ENCODE measurements around the gene PPAN.

The PPAN gene

DNA sequence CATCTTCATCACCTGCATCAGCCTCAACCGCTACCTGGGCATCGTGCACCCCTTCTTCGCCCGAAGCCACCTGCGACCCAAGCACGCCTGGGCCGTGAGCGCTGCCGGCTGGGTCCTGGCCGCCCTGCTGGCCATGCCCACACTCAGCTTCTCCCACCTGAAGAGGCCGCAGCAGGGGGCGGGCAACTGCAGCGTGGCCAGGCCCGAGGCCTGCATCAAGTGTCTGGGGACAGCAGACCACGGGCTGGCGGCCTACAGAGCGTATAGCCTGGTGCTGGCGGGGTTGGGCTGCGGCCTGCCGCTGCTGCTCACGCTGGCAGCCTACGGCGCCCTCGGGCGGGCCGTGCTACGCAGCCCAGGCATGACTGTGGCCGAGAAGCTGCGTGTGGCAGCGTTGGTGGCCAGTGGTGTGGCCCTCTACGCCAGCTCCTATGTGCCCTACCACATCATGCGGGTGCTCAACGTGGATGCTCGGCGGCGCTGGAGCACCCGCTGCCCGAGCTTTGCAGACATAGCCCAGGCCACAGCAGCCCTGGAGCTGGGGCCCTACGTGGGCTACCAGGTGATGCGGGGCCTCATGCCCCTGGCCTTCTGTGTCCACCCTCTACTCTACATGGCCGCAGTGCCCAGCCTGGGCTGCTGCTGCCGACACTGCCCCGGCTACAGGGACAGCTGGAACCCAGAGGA lies 7.9 kb downstream of the PPAN start:
- DNase-seq, result no peak

DNA sequence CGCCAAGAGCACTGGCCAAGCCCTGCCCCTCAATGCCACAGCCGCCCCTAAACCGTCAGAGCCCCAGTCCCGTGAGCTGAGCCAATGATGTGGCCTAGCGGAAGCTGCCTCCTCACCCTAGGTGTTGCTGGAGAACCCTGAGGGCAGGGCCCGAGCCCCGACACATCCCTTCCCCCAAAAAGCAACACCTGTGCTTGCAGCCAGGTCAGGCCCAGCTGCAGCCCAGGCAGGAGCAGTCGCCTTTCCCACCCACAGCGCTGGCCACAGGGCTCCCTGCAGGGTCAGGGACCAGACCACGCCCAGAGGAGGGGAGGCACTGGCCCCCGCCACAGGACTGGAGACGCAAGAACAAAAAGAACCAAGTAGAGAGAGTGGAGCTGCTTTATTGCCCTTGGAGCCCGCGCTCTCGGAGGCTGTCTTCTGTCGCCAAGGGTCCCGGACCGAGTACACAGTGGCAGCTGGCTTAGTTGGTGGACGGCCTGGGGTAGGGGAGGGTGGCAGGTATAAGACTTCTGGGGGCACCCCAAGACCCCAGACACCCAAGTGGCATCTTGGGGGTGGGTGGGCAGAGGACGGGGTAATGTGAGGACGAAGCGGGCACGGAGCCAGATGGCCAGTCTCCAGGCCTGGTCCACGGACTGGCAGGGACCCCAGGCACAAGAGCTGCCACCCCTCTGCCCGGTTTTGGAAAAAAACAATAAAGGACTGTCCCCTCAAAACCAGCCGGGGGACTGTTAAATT lies 8.7 kb downstream of the PPAN start:
- no peak for DNase-seq

DNA sequence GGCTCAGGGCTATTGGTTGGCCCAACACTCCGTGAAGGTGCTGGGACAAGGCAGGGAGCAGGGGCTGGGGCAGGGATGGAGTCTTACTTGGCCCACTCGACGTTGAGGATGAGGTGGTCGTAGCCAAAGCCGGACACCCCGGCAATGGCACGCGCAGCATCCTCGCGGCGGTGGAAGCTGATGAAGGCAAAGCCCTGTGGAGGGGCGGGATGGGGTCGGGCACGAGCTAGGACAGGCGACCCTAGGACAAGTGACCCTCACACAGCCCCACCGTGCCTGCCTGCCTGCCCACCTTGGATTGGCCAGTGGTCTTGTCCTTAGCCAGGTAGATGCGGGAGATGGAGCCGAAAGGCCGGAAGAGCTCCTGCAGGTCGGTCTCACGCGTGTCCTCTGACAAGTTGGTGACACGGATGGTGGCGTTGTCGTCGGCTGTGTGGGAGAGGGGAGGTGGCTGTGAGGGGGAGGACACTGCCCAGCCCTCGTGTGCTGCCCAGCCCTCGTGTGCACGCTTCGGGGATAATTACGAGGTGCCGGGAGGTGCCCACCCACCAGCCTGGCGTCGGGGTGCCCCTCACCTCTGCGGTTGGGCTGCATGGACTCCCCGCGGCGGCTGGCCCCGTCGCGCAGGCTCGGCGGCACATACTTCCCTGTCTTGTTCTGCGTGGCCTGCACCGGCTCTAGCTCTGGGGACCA lies 9.4 kb downstream of the PPAN start:
- DNase-seq, result no peak

DNA sequence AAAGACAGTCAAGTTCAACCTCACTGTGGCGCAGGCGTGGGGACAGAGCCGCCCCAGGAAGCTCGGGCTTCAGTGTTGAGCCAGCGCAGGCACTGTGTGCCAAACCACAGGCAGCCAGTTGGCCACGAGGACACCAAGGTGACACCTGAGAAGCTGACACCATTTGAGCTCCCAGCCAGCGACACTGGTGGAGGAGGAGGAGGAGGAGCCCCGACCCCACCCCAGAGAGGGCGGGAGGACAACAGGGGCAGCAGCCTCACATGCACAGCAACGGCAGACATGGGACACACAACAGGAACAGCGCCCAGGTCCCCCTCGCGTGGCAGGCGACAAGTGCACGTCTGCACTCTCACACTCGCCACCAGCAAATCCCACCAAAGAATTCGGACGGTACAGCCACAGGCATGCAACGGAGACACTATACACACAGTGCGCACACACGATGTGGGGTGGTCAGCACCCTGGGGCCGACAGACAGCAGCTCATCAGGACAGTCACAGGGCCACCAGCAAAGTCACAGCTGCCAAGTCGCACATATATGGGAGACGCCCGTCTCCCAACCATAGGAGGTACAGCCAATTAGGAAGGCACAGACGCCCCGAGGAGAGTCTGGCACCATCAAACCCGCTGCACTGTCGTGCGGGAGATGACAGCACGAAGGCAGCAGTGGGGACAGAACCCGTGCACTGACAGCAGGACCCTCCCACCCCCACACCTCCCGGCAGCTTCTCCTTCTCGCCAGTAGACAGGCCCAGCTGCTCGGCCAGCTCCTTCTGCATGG lies 10.1 kb downstream of the PPAN start:
- DNase-seq, result no peak

DNA sequence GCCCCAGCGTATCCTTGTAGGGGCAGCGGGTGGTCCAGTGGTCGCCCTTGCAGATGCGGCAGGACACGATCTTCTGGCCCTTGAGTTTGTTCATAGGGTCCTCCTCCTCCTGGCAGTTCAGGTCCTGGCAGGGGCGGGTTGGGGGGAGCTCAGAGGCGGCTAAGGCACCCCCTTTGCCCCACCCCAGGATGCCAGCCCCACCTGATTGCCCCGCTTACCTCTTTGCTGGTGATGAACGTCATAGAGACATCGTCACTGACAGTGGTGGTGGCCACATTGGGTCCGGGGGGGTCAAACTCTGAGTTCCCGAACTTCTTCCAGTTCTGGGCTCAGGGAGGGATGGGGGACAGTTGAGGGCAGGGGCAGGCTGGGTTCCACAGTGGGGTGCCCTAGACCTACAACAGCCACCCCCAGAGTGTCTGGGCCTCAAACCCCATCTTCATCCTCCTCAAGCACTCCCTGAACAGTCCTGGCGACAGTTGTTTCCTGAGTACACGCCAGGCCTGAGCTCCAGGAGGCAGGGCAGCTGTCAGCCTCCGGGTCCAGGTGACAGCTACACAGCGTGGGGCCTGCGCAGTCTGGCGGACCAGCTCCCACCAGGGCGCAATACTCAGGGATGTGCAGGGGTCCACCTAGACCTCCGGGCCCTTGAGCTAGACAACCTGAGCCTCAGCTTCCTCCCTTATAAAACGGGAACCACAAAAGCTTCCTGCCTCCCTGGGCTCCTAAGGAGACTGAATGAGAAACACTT lies 10.9 kb downstream of the PPAN start:
- no peak for DNase-seq

DNA sequence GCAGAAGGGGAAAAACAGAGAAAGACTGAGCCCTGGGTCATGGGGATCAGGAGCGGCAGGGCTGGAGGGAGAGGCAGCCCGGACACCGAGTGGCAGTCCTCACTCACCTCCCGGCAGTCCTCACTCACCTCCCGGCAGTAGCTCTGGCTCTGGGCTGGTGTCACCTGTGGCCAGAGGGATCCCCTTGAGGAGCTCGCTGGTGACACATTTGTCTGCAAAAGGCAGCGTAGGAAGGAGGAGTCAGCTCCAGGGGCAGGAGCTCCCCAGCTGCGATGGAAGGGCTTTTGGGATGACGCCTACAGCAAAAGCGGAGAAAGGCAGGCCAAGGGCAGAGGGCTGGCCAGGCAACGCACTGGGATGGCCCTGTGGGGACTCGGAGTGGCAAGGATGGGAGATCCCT lies 12.8 kb downstream of the PPAN start:
- DNase-seq, result no peak

DNA sequence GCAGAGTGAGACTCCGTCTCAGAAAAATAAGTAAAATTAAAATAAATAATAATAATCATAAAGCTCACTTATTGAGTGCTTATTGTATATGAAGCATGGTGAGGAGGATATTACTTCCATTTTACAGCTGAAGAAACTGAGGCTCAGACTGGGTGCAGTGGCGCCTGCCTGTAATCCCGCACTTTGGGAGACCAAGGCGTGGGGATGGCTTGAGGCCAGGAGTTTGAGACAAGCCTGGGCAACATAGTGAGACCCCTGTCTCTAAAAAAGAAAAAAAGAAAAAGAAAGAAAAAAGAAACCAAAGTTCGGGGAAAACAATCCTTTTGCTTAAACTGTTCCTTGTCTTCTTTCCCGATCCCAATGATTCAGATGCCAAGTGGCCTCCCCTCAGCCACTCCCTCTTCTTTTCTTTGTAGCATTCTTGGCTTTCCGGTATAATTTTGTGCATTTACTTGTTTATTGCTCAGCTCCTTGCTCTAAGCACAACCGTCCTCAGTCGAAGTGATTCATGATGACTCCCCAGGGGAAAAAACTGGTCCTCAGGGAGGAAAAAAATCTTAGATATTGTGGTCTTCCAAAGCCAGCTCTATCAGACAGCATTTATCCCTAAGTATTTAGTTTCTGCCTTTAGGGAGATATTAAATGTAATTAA lies 14.5 kb downstream of the PPAN start:
- DNase-seq, result no peak

DNA sequence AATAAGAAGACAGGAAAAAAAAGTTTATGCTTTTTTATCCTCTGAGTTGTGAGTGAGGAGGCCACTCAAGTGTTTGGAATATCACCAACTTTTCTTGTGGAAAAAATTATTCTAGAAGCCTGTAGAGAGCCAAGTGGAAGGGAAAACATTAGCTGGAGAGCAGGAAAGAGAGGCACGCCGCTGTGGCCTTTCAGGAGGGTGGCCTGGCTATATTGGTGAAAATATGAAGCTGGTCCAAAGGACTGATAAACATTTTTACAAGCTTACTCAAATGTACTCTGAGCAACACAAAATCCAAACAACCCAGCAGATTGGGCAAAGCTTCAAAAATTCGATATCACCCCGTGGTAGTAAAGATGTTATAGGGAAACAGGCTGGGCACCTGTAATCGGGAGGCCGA lies 15.9 kb downstream of the PPAN start:
- DNase-seq, result no peak

DNA sequence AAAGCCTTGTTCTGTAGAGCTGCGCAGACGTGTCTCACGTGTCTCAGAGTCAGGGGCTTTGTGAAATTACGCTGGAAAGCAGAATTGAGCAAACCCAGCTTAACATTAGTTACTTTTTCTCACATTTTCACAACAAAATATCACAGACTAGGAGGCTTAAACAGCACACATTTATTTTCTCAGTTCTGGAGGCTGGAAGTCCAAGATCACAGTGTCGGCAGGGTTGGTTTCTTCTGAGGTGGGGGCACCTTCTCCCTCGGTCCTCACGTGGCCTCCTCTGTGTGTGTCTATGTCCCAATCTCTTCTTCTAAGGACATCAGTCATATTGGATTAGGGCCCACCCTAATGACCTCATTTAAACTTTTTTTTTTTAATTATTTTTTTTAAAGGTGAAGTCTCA lies 18.3 kb downstream of the PPAN start:
- DNase-seq, result no peak

DNA sequence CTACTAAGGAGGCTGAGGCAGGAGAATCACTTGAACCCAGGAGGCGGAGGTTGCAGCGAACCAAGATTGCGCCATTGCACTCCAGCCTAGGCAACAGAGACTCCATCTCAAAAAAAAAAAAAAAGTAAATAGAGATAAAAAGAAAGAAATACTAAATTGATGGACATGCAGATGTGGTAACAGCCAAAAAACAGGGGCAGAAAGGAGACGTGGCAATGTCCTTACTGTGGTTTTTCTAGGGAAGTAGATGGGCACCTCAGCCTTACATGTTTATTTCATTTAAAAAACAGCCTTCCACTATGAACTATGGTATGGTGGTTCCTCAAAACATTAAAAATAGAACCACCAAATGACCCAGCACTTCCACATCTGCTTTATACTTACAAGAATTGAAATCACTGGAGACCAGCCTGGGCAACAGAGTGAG lies 20.1 kb downstream of the PPAN start:
- DNase-seq, result no peak

DNA sequence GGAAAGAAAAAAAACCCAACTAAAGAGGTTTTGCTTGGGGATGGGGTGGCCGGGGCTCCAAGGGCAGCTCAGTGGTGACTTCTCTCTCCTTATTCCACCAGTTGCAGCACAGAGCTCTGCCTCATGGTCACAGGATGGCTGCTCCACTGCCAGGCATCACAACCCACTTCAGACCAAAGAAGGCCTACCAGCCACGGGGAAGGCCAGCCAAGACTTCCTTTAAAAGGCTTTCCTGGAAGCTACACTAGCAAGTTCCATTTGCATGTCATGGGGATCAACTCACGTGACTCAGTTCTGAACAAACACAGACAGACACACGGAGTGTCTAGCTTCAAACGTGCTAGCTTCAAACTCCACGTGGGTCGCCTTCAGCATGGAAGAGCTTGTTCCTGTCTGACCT lies 26.7 kb downstream of the PPAN start:
- no peak for DNase-seq

DNA sequence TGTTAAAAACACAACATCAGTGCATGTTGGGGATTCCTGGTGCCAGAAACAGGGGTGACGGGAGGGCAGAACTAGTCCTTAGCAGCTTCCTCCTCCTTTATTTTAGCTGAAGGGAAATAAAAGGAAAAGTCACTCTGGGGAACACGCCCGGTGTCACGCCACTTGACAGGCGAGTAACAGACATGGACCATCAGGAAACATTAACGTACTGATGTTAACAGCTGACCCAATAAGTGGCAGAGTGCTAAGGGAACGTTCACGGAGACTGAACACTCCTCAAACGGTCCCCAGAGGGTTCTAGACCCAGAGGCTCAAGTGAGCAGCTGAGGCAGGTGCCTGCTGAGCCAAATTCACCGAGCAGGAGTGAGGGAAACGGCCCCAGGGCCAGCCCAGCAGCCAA lies 27.4 kb downstream of the PPAN start:
- DNase-seq, result no peak

DNA sequence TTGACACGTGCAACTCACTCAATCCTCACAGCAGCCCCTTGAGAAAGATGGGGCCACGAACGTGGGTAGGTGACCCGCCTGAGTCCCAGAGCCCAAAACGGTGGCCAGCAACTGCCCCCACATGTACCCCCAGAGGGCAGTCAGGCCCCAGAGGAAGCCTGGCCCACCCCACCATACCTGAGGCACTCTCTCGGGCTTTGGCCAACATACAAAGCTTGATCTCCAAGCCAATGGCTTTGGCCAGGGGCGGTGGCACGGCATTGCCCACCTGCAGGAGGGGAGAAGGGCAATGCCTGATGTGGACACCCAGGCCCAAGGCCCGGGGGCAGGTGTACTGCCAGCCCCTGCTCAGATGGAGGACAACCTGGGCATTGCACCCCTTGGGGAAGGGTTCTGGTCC lies 27.9 kb downstream of the PPAN start:
- no peak for DNase-seq

DNA sequence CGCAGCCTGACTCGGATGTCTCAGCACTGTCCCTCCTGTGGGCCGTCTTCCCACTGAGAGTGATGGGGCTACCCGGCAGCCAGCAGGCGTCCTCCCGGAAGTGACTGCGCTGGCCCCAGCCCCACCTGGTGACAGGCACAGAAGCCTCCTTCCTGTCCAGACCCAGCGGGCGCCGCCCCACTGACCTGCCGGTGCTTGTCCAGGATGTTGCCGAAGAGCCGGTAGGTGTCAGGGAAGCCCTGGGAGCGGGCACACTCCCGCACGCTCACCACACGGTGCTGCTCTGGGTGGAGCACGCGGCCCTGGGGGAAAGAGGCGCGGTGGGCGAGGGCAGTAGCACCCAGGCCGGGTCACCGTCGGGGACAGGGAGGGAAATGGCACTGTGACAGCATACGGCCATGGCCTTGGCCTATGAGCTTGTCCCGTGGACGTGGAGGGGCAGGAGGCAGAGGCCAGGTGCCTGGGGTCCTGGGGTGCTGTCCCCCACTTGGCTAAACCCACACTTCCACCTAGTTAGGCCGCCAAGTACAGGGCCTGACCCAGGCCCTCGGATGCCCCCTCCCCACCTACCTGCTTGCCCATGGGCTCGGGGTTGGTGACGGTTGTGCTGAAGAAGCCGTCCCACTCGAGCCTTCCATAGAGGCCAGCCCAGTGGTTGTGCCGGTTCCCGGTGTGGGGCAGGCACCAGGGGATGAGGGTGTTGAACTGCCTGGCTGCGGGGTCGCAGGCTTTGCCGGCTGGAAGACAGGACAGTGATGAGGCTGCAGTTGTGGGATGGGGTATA lies 29.6 kb downstream of the PPAN start:
- DNase-seq, result no peak

DNA sequence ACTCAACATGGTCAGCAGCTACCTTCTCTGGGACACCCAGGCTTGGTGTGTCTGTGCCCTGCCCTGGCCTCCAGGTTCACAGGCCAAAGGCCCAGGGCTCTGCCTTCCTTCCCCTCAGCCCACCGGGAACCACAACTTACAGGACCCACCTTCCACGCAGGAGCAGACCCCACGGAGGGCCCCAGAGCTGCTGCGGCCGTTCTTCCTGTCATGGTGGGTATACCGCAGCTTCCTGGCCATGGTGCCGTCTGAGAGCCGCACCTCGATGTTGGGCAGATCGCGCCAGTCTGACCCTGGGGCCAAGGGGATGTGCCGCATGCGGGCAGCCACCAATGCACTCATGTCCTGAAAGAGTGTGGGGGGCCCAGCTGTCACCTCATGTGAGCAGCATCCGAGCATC lies 30.8 kb downstream of the PPAN start:
- DNase-seq, result no peak

DNA sequence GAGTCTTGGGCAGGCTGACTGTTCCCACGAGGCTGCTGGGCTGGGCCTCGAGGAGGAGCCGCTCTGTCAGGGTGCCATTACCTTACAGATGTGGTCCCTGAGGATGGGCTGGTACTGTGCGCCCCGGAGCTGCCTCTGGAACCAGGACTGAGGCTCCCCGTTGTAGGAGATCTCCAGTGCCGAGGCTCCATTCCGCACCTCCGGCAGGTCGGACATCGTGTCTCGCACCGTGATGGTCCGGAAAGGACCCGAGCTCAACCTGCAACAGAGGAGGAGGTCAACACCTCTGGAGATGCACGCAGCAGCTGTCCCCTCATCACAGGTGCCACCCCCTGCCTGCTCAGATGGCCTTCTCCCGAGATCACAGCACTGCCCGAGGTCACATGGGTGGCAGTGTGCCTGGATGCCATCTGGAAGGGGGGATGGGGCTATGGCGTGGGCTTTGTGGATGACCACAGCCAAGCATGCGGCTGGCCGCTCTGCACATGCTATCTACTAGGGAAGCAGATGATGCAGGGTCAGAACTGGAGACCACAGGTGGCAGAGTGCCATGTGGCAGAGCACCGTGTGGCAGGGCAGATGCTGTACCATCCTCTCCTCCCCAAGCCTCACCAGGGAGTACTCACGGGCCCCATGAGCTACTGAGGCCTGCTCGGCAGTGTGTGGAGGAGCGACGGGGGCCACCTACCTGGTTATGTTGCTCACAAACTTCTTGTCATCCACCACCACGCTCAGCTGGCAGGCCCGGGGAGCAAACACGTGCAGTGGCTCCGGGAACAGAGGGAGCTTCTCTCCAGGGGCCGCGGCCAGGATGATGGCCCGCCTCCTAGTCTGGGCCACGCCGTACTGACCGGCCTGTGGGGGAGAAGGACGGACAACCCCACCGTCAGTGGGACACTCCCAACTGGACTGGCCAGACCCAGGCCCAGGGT lies 31.9 kb downstream of the PPAN start:
- no peak for DNase-seq

DNA sequence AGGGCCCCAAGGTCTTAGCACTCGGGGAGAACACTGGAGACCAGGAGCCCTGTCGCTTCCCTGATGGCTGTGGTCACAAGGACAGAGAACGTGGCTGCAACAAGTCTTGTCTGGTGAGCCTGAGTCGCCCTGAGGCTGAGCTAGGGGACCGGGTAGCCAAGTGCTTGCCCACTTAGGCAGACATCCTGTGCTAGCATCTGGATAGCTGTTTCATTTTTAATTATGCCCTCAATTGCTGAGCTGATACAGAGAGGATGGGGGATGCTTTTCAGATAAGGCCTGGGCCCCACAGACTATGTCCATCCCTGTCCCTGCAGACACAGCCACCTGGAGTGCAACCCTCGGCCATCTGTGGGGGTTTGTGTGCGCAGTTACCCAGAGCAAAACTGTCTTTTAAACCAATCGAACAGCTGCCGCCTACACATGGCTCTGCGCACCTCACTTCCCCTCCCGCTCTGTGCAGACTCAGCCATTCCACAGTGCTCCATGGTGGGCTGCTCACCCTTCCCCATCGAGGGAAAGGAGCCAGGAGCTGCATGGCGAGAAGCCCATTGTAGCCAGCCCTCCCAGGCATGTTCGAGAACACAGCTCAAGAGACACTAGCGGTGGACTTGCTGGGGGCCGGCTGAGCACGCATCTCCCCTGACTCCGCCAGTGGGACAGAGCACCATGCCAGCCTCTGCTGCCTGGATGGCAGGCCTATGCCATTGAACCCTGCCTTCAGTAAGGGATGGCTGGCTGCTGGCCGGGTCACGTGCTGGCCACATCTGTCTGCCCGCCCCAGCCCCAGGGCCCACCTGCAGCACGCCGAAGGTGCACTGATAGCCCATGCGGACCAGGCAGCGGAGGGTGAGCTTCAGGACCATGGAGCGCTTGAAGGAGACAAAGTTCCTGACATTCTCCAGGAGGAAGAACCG lies 33.0 kb downstream of the PPAN start:
- DNase-seq, result no peak

DNA sequence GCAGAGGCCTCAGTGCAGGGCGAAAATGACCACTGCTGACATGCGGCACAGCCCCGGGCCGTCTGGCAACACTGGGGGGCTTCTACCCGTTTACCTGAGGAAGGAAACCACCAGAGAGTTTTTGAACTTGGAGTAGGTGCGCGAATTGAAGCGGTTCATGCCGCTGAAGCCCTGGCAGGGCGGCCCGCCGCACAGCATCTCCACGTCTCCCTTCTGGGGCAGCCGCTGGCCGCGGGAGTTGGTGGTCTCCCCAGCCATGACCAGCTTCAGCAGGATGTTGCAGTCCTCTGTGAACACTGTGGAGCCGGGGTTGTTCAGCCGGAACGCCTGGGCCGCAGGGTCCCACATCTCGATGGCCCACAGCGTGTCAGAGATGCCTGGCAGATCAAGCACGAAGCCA lies 33.8 kb downstream of the PPAN start:
- no peak for DNase-seq

DNA sequence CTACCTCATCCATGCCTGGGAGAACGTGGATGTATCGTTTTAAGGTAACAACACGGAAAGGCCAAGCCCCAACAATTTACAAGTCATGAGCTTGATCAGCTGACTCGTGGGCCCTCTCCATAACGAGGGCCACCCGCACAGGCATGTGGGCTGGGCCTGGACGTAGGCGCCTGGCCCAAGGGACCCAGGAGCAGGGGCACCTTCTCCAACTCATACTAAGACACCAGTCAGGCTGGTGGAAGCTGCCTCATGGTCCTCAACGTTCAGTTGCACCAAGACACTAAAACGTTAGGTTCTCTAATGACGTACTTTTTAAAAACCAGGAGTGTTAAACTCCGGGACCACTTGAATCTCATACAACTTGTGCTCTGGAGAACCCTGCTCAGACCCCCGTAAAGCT lies 35.3 kb downstream of the PPAN start:
- no peak for DNase-seq
